Measurements from ENCODE around the gene RNF220.

Gene RNF220

GRCh38 chr1:44641126-44642102 lies 236.4 kb downstream of the RNF220 start:
- DNase-seq, result no peak

GRCh38 chr1:44642255-44642654 lies 237.2 kb downstream of the RNF220 start:
- no peak for DNase-seq

- no peak for DNase-seq
Measured at GRCh38 chr1:44642925-44643324, 237.9 kb downstream of the RNF220 start.

- no peak for DNase-seq
Measured at GRCh38 chr1:44643721-44644334, 238.8 kb downstream of the RNF220 start.

GRCh38 chr1:44644806-44645205 lies 239.8 kb downstream of the RNF220 start:
- DNase-seq, result no peak

- DNase-seq, result no peak
Measured at GRCh38 chr1:44645476-44646244, 240.6 kb downstream of the RNF220 start.

GRCh38 chr1:44646261-44647110 lies 241.4 kb downstream of the RNF220 start:
- DNase-seq, result no peak

- no peak for DNase-seq
Measured at GRCh38 chr1:44647896-44648295, 242.8 kb downstream of the RNF220 start.

GRCh38 chr1:44648529-44649250 lies 243.6 kb downstream of the RNF220 start:
- no peak for DNase-seq

GRCh38 chr1:44649788-44650158 lies 244.7 kb downstream of the RNF220 start:
- DNase-seq, result no peak

GRCh38 chr1:44650159-44650831 lies 245.2 kb downstream of the RNF220 start:
- no peak for DNase-seq

- DNase-seq, result no peak
Measured at GRCh38 chr1:44651069-44651468, 246.0 kb downstream of the RNF220 start.

GRCh38 chr1:44652445-44653106 lies 247.5 kb downstream of the RNF220 start:
- DNase-seq, result peak; percentile 77

GRCh38 chr1:44653107-44653964 lies 248.3 kb downstream of the RNF220 start:
- no peak for DNase-seq

GRCh38 chr1:44654621-44655187 lies 249.6 kb downstream of the RNF220 start:
- no peak for DNase-seq

- no peak for DNase-seq
Measured at GRCh38 chr1:44655609-44656008, 250.6 kb downstream of the RNF220 start.

GRCh38 chr1:44659566-44659965 lies 254.5 kb downstream of the RNF220 start:
- DNase-seq, result no peak

GRCh38 chr1:44660176-44660575 lies 255.1 kb downstream of the RNF220 start:
- no peak for DNase-seq
